OCI-LY7 (cell line): Measurements from ENCODE around the gene CLPTM1. TPM values are rescaled to one million over a fixed set of nuclear protein-coding genes. Genes with fewer than 3 reads are reported as not detected.

ENCODE experiments used
- BruUV-seq: library from RNA; stranded (reverse); fragments of 400-500 nt; replicated peaks from 2 replicates; lab custom pipeline; 2021; lab: Mats Ljungman, UMichigan
- CTCF ChIA-PET: fragments of 300-600 bp; sonication (Branson Sonifier 250); formaldehyde crosslinking; loops from one replicate; lab custom pipeline; 2022; ENCODE audit warnings: antibody characterized with exemption; ENCODE audit not compliant: unreplicated experiment; lab: Charles Lee
- POLR2A ChIA-PET: fragments of 300-600 bp; sonication (Branson Sonifier 250); formaldehyde crosslinking; loops from one replicate; lab custom pipeline; 2022; ENCODE audit warnings: antibody characterized with exemption; lab: Charles Lee
- DNase-seq: peaks from one replicate; pipeline ENCODE4 v3.0.0-alpha.2; 2015; ENCODE audit warnings: low spot score
- H2AFZ ChIP-seq: fragments of 200-600 bp; sonication (generic), shearing (Covaris generic); 2 replicates; pipeline ENCODE4 v1.6.1; 2014; ENCODE audit warnings: mild to moderate bottlenecking, antibody characterized with exemption, low read length, moderate library complexity
- H3K27ac ChIP-seq: fragments of 200-600 bp; sonication (generic); 2 replicates; pipeline ENCODE4 v1.5.1; 2014; ENCODE audit warnings: mixed run types, low read depth, mild to moderate bottlenecking, moderate library complexity, low read length, inconsistent platforms; ENCODE audit not compliant: poor library complexity, severe bottlenecking
- H3K36me3 ChIP-seq: fragments of 200-600 bp; sonication (generic); 2 replicates; pipeline ENCODE4 v1.6.1; 2014; ENCODE audit warnings: mild to moderate bottlenecking, antibody characterized with exemption, low read length, moderate library complexity, mixed read lengths; ENCODE audit not compliant: insufficient read depth
- H3K4me1 ChIP-seq: fragments of 200-600 bp; sonication (generic); 2 replicates; pipeline ENCODE4 v1.5.1; 2014; ENCODE audit warnings: mild to moderate bottlenecking, low read length; ENCODE audit not compliant: insufficient read depth, poor library complexity, severe bottlenecking
- H3K4me2 ChIP-seq: fragments of 200-600 bp; sonication (generic); 2 replicates; pipeline ENCODE4 v1.6.1; 2014; ENCODE audit warnings: mild to moderate bottlenecking, low read length
- H3K4me3 ChIP-seq: fragments of 200-600 bp; sonication (generic); 2 replicates; pipeline ENCODE4 v1.5.1; 2014; ENCODE audit warnings: mild to moderate bottlenecking, low read depth, low read length; ENCODE audit not compliant: poor library complexity, severe bottlenecking
- H3K79me2 ChIP-seq: fragments of 200-600 bp; sonication (generic); 2 replicates; pipeline ENCODE4 v1.6.1; 2016; ENCODE audit warnings: low read depth, mild to moderate bottlenecking, low read length, moderate library complexity, mixed read lengths; ENCODE audit not compliant: insufficient read depth
- H3K9me2 ChIP-seq: fragments of 200-600 bp; sonication (generic); 2 replicates; pipeline ENCODE4 v1.6.1; 2016; ENCODE audit warnings: mild to moderate bottlenecking, low read length, mixed read lengths; ENCODE audit not compliant: insufficient read depth
- H3K9me3 ChIP-seq: fragments of 200-600 bp; sonication (generic); 2 replicates; pipeline ENCODE4 v1.6.1; 2014; ENCODE audit warnings: mild to moderate bottlenecking, mixed run types, low read length, mixed read lengths
- H4K20me1 ChIP-seq: fragments of 200-600 bp; sonication (generic); 2 replicates; pipeline ENCODE4 v1.6.1; 2014; ENCODE audit warnings: mild to moderate bottlenecking, antibody characterized with exemption, low read length, moderate library complexity, mixed read lengths; ENCODE audit not compliant: insufficient read depth
- CTCF ChIP-seq: fragments of 200-600 bp; sonication (generic); conservative IDR thresholded peaks from 2 replicates; pipeline ENCODE4 v1.5.1; 2014; ENCODE audit warnings: mild to moderate bottlenecking, antibody characterized with exemption, low read length, moderate library complexity, mixed read lengths
- EZH2phosphoT487 ChIP-seq: fragments of 200-600 bp; sonication (generic); IDR thresholded peaks from 2 replicates; pipeline ENCODE4 v1.6.1; 2018; ENCODE audit warnings: low read depth, borderline replicate concordance, mild to moderate bottlenecking, mixed run types, antibody characterized with exemption, low read length, moderate library complexity, mixed read lengths
- intact Hi-C: fragments of 100-400 bp; cut with micrococcal nuclease; formaldehyde crosslinking; loops from one replicate; pipeline ENCODE4 v1.10.0; 2022; ENCODE audit not compliant: unreplicated experiment
- total RNA-seq, 2 experiments: library from RNA; depleted of rRNA in 1 of 2; stranded (reverse); fragments of >200 nt in 1 of 2; shearing (Covaris generic) in 1 of 2; gene quantifications; 2 replicates each; pipeline ENCODE4 v1.2.3, GENCODE V29; 2014 to 2022

Gene CLPTM1
- total RNA-seq, 2 experiments from 2014 or later = 34.0 to 70.3 TPM

GRCh38 chr19:45038931-45039893, 84.0 kb downstream of the CLPTM1 start, which contains the start of gene CLASRP:
TSS of gene CLASRP (plus strand) at chr19:45039045. CDS start at chr19:45040213, 1,168 bp downstream.
- H3K9me2 ChIP-seq = no peaks in the 10 kb centered on the region
- H4K20me1 ChIP-seq = peaks cover 17% of the 10 kb centered on the region
- peak; percentile 89 for DNase-seq
- peak within 1 kb of the TSS; percentile 77 for H3K27ac ChIP-seq
- CTCF ChIA-PET = no interaction called here
- peaks cover 27% of the 10 kb centered on the region for H3K4me1 ChIP-seq
- POLR2A ChIA-PET = interaction anchor here (0.6 to 1.7 kb wide), 5 partner anchors 10 to 653 kb away, joined by 3 to 9 read pairs (median 3); no protein-coding TSS in a partner anchor
- no TSS peak for BruUV-seq
- H3K4me2 ChIP-seq = peak within 1 kb of the TSS; percentile 85
- H3K9me3 ChIP-seq = no peaks in the 10 kb centered on the region
- H3K79me2 ChIP-seq = peaks cover 47% of the 10 kb centered on the region
- TF ChIP-seq EZH2phosphoT487 = no peak
- 0 out of 2 replicates have a peak, but pooled peaks have one; percentile 16 for TF ChIP-seq CTCF
- intact Hi-C loops = loop anchor here (2.0 kb wide), 1 partner anchor 22 kb away; no protein-coding TSS in a partner anchor
- H2AFZ ChIP-seq = peak within 1 kb of the TSS; percentile 16; the same call in 1 of the 2 replicates
- H3K36me3 ChIP-seq = peaks cover 86% of the 10 kb centered on the region
- peak within 1 kb of the TSS; percentile 87 for H3K4me3 ChIP-seq

- DNase-seq = no peak
- Histone ChIP-seq H3K4me3 (peak overlapping the region; percentile 87), H3K4me1 (peaks cover 36% of the 10 kb centered on the region), H3K4me2 (peak overlapping the region; percentile 85), H3K36me3 (peaks cover 86% of the 10 kb centered on the region), H3K27ac (no peak overlapping the region), H3K79me2 (peaks cover 56% of the 10 kb centered on the region), H3K9me2 (no peaks in the 10 kb centered on the region), H4K20me1 (peaks cover 17% of the 10 kb centered on the region), H3K9me3 (no peaks in the 10 kb centered on the region), H2AFZ (no peak overlapping the region)
- ChIA-PET POLR2A (interaction anchor here (1.2 kb wide), 2 partner anchors 9 to 40 kb away, joined by 3 read pairs; no protein-coding TSS in a partner anchor), CTCF (no interaction called here)
- TSS peak; percentile 61 for BruUV-seq
- intact Hi-C loops = no loop called here
- no peak for TF ChIP-seq CTCF
- no peak for TF ChIP-seq EZH2phosphoT487
Measured at GRCh38 chr19:45040059-45040771, 85.0 kb downstream of the CLPTM1 start.
